Activated T-cell treated with anti-CD3 and anti-CD28 coated beads for 48 hours (primary cell): ENCODE data around the gene ZEB1.
A peak's percentile ranks its signal among the peaks of the same experiment; 100 is the strongest.
"Not testable (repeated sequence)": the region's sequence is repeated elsewhere in the genome, so short reads cannot be mapped to it uniquely, and the experiment has no call there.

Experiments
- DNase-seq: peaks from one replicate; pipeline ENCODE4 v3.0.0-alpha.2; 2020; ENCODE audit warnings: low read depth

ZEB1 gene

GRCh38 chr10:31508882-31509281 lies 189.9 kb downstream of the ZEB1 start:
- no peak for DNase-seq

- no peak for DNase-seq
Observed at GRCh38 chr10:31509989-31510388, 191.0 kb downstream of the ZEB1 start.

- no peak for DNase-seq
Observed at GRCh38 chr10:31515116-31515515, 196.1 kb downstream of the ZEB1 start.

- no peak for DNase-seq
Observed at GRCh38 chr10:31515819-31516402, 196.9 kb downstream of the ZEB1 start.

GRCh38 chr10:31520986-31521831 lies 202.2 kb downstream of the ZEB1 start:
- DNase-seq, result no peak

- no peak for DNase-seq
Observed at GRCh38 chr10:31522820-31523219, 203.8 kb downstream of the ZEB1 start.

GRCh38 chr10:31524460-31524859 lies 205.4 kb downstream of the ZEB1 start:
- DNase-seq, result no peak

- DNase-seq, result no peak
Observed at GRCh38 chr10:31526178-31526577, 207.2 kb downstream of the ZEB1 start.

GRCh38 chr10:31526681-31527080 lies 207.7 kb downstream of the ZEB1 start:
- DNase-seq, result peak; percentile 3

GRCh38 chr10:31528831-31529230 lies 209.8 kb downstream of the ZEB1 start:
- DNase-seq, result no peak

- no peak for DNase-seq
Observed at GRCh38 chr10:31536302-31536701, 217.3 kb downstream of the ZEB1 start.

- no peak for DNase-seq
Observed at GRCh38 chr10:31549896-31550295, 230.9 kb downstream of the ZEB1 start.

GRCh38 chr10:31554556-31554955 lies 235.5 kb downstream of the ZEB1 start:
- DNase-seq, result no peak

- no peak for DNase-seq
Observed at GRCh38 chr10:31557854-31558253, 238.8 kb downstream of the ZEB1 start.

- not testable (repeated sequence) for DNase-seq
Observed at GRCh38 chr10:31568252-31568861, 249.3 kb downstream of the ZEB1 start.

- no peak for DNase-seq
Observed at GRCh38 chr10:31574577-31574976, 255.6 kb downstream of the ZEB1 start.

GRCh38 chr10:31578181-31578852 lies 259.3 kb downstream of the ZEB1 start:
- DNase-seq, result no peak

- DNase-seq, result no peak
Observed at GRCh38 chr10:31578951-31579350, 259.9 kb downstream of the ZEB1 start.
